Gastroesophageal sphincter (tissue), 3 donors: Measurements from ENCODE around the gene PLEKHG2.

Experiments
- CTCF ChIP-seq, 4 experiments: fragments of 200-600 bp in 2 of 4; fragments of 450-650 bp in 2 of 4; sonication (generic) in 1 of 4; IDR thresholded peaks; one replicate each; pipeline ENCODE4 v1.5.1; 2017 to 2019; ENCODE audit warnings: antibody characterized with exemption in 4 of 4, mild to moderate bottlenecking in 2 of 4, moderate library complexity in 2 of 4
- EP300 ChIP-seq: sonication (generic); formaldehyde crosslinking; IDR thresholded peaks from one replicate; pipeline ENCODE4 v1.6.1; 2017; ENCODE audit warnings: antibody characterized with exemption, mild to moderate bottlenecking
- POLR2A ChIP-seq, 2 donors: fragments of 450-650 bp; IDR thresholded peaks; one replicate each; pipeline ENCODE4 v1.6.1; 2017; ENCODE audit warnings: antibody characterized with exemption in 2 of 2, mild to moderate bottlenecking in 2 of 2, moderate library complexity in 1 of 2
- POLR2AphosphoS5 ChIP-seq: sonication (generic); formaldehyde crosslinking; IDR thresholded peaks from one replicate; pipeline ENCODE4 v1.6.1; 2017; ENCODE audit warnings: antibody characterized with exemption

GRCh38 chr19:39472746-39473442 is 60.4 kb downstream of the PLEKHG2 start:
- no peak for TF ChIP-seq CTCF (IDR thresholded peaks at IDR 0.05)
- TF ChIP-seq POLR2AphosphoS5: no peak
- TF ChIP-seq POLR2A (IDR thresholded peaks at IDR 0.05): no peak
- no peak for TF ChIP-seq EP300
